Measurements from ENCODE around the gene PKD1. TPM values are rescaled to one million over a fixed set of nuclear protein-coding genes. Genes with fewer than 3 reads are reported as not detected.

Gene PKD1
- total RNA-seq, 1 experiment from 2014 or later, result 137 TPM

GRCh38 chr16:2180962-2181923 lies 45.5 kb upstream of the PKD1 start:
- ATAC-seq (no peak), DNase-seq (ENCODE audit: low read depth, low spot score) (no peak)
- H4K20me1 ChIP-seq (ENCODE audit: insufficient read depth), result no peaks in the 10 kb centered on the region
- H3K79me2 ChIP-seq (ENCODE audit: insufficient read depth, low read length), result no peaks in the 10 kb centered on the region
- POLR2A ChIA-PET, result interaction anchor here (1.3 kb wide), 1 partner anchor 34 kb away, joined by 4 read pairs; the partner anchor contains the start of gene PGP
- no TSS peak for BruUV-seq (replicated peaks)
- H3K27me3 ChIP-seq (ENCODE audit: insufficient read depth, low read length), result no peaks in the 10 kb centered on the region
- H3K27ac ChIP-seq (ENCODE audit: low read depth, low read length), result no peak overlapping the region
- TF ChIP-seq TCF7L2 (IDR thresholded peaks at IDR 0.05; ENCODE audit: borderline replicate concordance, extremely low read depth, insufficient read depth, insufficient read length), result no peak
- no peak overlapping the region for H2AFZ ChIP-seq (ENCODE audit: low read depth, low read length, poor library complexity, severe bottlenecking)
- H3K9ac ChIP-seq (ENCODE audit: low read length), result no peak overlapping the region
- intact Hi-C loops (cut with micrococcal nuclease), result no loop called here
- H3K4me1 ChIP-seq (ENCODE audit: control insufficient read depth in 1 of 2, insufficient read depth in 2 of 2, low read length in 2 of 2), result peaks cover 0 to 5% of the 10 kb centered on the region in 2 experiments; a peak in 1 of 4 replicates
- H3K9me2 ChIP-seq (ENCODE audit: insufficient read depth), result no peaks in the 10 kb centered on the region
- CTCF ChIA-PET, result no interaction called here
- H3K4me3 ChIP-seq (replicated peaks in 1 of 2; ENCODE audit: low read depth in 1 of 2, low read length in 2 of 2), result no peak overlapping the region
- no peak overlapping the region for H3K4me2 ChIP-seq (ENCODE audit: low read length)
- no peaks in the 10 kb centered on the region; a peak in 2 of 4 replicates for H3K36me3 ChIP-seq (ENCODE audit: control insufficient read depth in 1 of 2, insufficient read depth in 2 of 2, low read length in 2 of 2)
- RAD21 ChIA-PET (ENCODE audit: low non-redundant PET in 1 of 2, low total read pairs in 2 of 2, uncharacterized antibody in 2 of 2, unreplicated experiment in 2 of 2), result no interaction called here
- H3K9me3 ChIP-seq (ENCODE audit: control insufficient read depth in 1 of 2, insufficient read depth in 1 of 2, low read depth in 1 of 2, low read length in 2 of 2), result no peaks in the 10 kb centered on the region

- H4K20me1 ChIP-seq (ENCODE audit: insufficient read depth), result no peaks in the 10 kb centered on the region
- H3K4me2 ChIP-seq (ENCODE audit: low read length), result no peak overlapping the region
- ChIA-PET RAD21 (ENCODE audit: low non-redundant PET in 1 of 2, low total read pairs in 2 of 2, uncharacterized antibody in 2 of 2, unreplicated experiment in 2 of 2) (no interaction called here), CTCF (no interaction called here), POLR2A (no interaction called here)
- H3K9ac ChIP-seq (ENCODE audit: low read length), result no peak overlapping the region
- no peaks in the 10 kb centered on the region for H3K9me2 ChIP-seq (ENCODE audit: insufficient read depth)
- no peak for DNase-seq (ENCODE audit: low read depth, low spot score)
- no peak overlapping the region for H3K4me3 ChIP-seq (replicated peaks in 1 of 2; ENCODE audit: low read depth in 1 of 2, low read length in 2 of 2)
- H3K79me2 ChIP-seq (ENCODE audit: insufficient read depth, low read length), result no peaks in the 10 kb centered on the region
- H3K36me3 ChIP-seq (ENCODE audit: control insufficient read depth in 1 of 2, insufficient read depth in 2 of 2, low read length in 2 of 2), result peaks cover 0 to 6% of the 10 kb centered on the region in 2 experiments; a peak in 2 of 4 replicates
- H3K27me3 ChIP-seq (ENCODE audit: insufficient read depth, low read length), result no peaks in the 10 kb centered on the region
- TF ChIP-seq EZH2phosphoT487 (IDR thresholded peaks at IDR 0.05; ENCODE audit: borderline replicate concordance), result no peak
- no peak for TF ChIP-seq MAX (IDR thresholded peaks at IDR 0.05)
- no peak for TF ChIP-seq ELF1 (IDR thresholded peaks at IDR 0.05; ENCODE audit: borderline replicate concordance, low read depth)
- no peak for TF ChIP-seq SP1 (IDR thresholded peaks at IDR 0.05; ENCODE audit: low read depth)
- no peak for TF ChIP-seq POLR2A (IDR thresholded peaks at IDR 0.05; ENCODE audit: borderline replicate concordance, extremely low read depth, insufficient read depth, insufficient read length)
- no peak for TF ChIP-seq JUND (IDR thresholded peaks at IDR 0.05)
- TF ChIP-seq ZBTB33 (IDR thresholded peaks at IDR 0.05; ENCODE audit: extremely low read depth, insufficient replicate concordance, low read length), result no peak
- TF ChIP-seq EZH2 (IDR thresholded peaks at IDR 0.05), result no peak
- no peak for TF ChIP-seq TCF7L2 (IDR thresholded peaks at IDR 0.05; ENCODE audit: borderline replicate concordance, extremely low read depth, insufficient read depth, insufficient read length)
- TF ChIP-seq SRF (IDR thresholded peaks at IDR 0.05; ENCODE audit: low read depth), result no peak
- TF ChIP-seq EGR1 (IDR thresholded peaks at IDR 0.05; ENCODE audit: low read depth), result no peak
- no peak for TF ChIP-seq REST (IDR thresholded peaks at IDR 0.05; ENCODE audit: low read depth)
- TF ChIP-seq POLR2AphosphoS5 (IDR thresholded peaks at IDR 0.05; ENCODE audit: low read depth, low read length), result no peak
- H3K27ac ChIP-seq (ENCODE audit: low read depth, low read length), result no peak overlapping the region
- no peaks in the 10 kb centered on the region for H3K9me3 ChIP-seq (ENCODE audit: control insufficient read depth in 1 of 2, insufficient read depth in 1 of 2, low read depth in 1 of 2, low read length in 2 of 2)
- H2AFZ ChIP-seq (ENCODE audit: low read depth, low read length, poor library complexity, severe bottlenecking), result no peak overlapping the region
- BruUV-seq (replicated peaks), result no TSS peak
- intact Hi-C loops (cut with micrococcal nuclease), result no loop called here
- H3K4me1 ChIP-seq (ENCODE audit: control insufficient read depth in 1 of 2, insufficient read depth in 2 of 2, low read length in 2 of 2), result peaks cover 0 to 5% of the 10 kb centered on the region in 2 experiments; a peak in 1 of 4 replicates
- no peak for ATAC-seq
Observed at GRCh38 chr16:2180461-2180860, 44.8 kb upstream of the PKD1 start.

Measured in HCT116 (cell line).